Gastroesophageal sphincter (tissue), 4 donors: ENCODE measurements around the gene KIAA0825. TPM values are rescaled to one million over a fixed set of nuclear protein-coding genes. Genes with fewer than 3 reads are reported as not detected.

Source experiments
- ATAC-seq: fragments of 150-250 bp; one replicate; pipeline ENCODE4 v1.9.1; 2016; ENCODE audit warnings: mild to moderate bottlenecking, moderate library complexity
- H3K27ac ChIP-seq, 4 donors: fragments of 200-600 bp; sonication (generic) in 3 of 4; 1 replicate in 3 of 4; 2 replicates in 1 of 4; pipeline ENCODE4 v1.5.1; 2016 to 2019
- H3K27me3 ChIP-seq: fragments of 200-600 bp; sonication (generic); one replicate; pipeline ENCODE4 v1.5.1; 2019
- H3K36me3 ChIP-seq, 2 donors: fragments of 200-600 bp; sonication (generic); one replicate each; pipeline ENCODE4 v1.5.1; 2019; ENCODE audit warnings: control low read depth in 1 of 2
- H3K4me1 ChIP-seq, 3 donors: fragments of 200-600 bp; sonication (generic); 1 replicate in 2 of 3; 2 replicates in 1 of 3; pipeline ENCODE4 v1.5.1; 2016 to 2019; ENCODE audit warnings: control low read depth in 2 of 3
- H3K4me3 ChIP-seq, 2 donors: fragments of 200-600 bp; sonication (generic); one replicate each; pipeline ENCODE4 v1.5.1; 2019; ENCODE audit warnings: mild to moderate bottlenecking in 1 of 2, moderate library complexity in 1 of 2
- H3K9me3 ChIP-seq, 3 donors: fragments of 200-600 bp; sonication (generic); one replicate each; pipeline ENCODE4 v1.5.1; 2017 to 2019; ENCODE audit warnings: control low read depth in 2 of 3
- CTCF ChIP-seq, 4 experiments: fragments of 200-600 bp in 2 of 4; fragments of 450-650 bp in 2 of 4; sonication (generic) in 1 of 4; IDR thresholded peaks; one replicate each; pipeline ENCODE4 v1.5.1; 2017 to 2019; ENCODE audit warnings: antibody characterized with exemption in 4 of 4, mild to moderate bottlenecking in 2 of 4, moderate library complexity in 2 of 4
- EP300 ChIP-seq: sonication (generic); formaldehyde crosslinking; IDR thresholded peaks from one replicate; pipeline ENCODE4 v1.6.1; 2017; ENCODE audit warnings: antibody characterized with exemption, mild to moderate bottlenecking
- POLR2A ChIP-seq, 2 donors: fragments of 450-650 bp; IDR thresholded peaks; one replicate each; pipeline ENCODE4 v1.6.1; 2017; ENCODE audit warnings: antibody characterized with exemption in 2 of 2, mild to moderate bottlenecking in 2 of 2, moderate library complexity in 1 of 2
- POLR2AphosphoS5 ChIP-seq: sonication (generic); formaldehyde crosslinking; IDR thresholded peaks from one replicate; pipeline ENCODE4 v1.6.1; 2017; ENCODE audit warnings: antibody characterized with exemption
- WGBS, 2 donors: methylation state at CpG; one replicate each; pipeline ENCODE4 v1.1.5; 2018; ENCODE audit warnings: low coverage in 1 of 2; 5-methylcytosine and 5-hydroxymethylcytosine counted together
- total RNA-seq, 4 donors: library from RNA; depleted of rRNA; stranded (reverse); fragments of >200 nt; gene quantifications; one replicate each; pipeline ENCODE4 v1.1.0, GENCODE V29; 2016

KIAA0825 gene
- total RNA-seq, 4 donors from 2014 or later = 3.0 to 7.9 (median 4.8) TPM

GRCh38 chr5:94467346-94467953 lies 151.0 kb downstream of the KIAA0825 start:
- no peaks in the 10 kb centered on the region for H3K9me3 ChIP-seq
- WGBS, 2 donors = 94 to 97% methylated on average over 3 of the region's 3 CpGs
- no peaks in the 10 kb centered on the region for H3K4me1 ChIP-seq
- no peak overlapping the region for H3K27ac ChIP-seq
- no peaks in the 10 kb centered on the region for H3K36me3 ChIP-seq
- H3K4me3 ChIP-seq = no peak overlapping the region
- ATAC-seq = no peak
- H3K27me3 ChIP-seq = no peaks in the 10 kb centered on the region
- TF ChIP-seq CTCF (IDR thresholded peaks at IDR 0.05) (no peak), POLR2A (IDR thresholded peaks at IDR 0.05) (no peak), EP300 (no peak), POLR2AphosphoS5 (no peak)

GRCh38 chr5:94463739-94464138 lies 154.7 kb downstream of the KIAA0825 start:
- no peak for TF ChIP-seq POLR2A (IDR thresholded peaks at IDR 0.05)
- no peak for TF ChIP-seq POLR2AphosphoS5
- TF ChIP-seq CTCF (IDR thresholded peaks at IDR 0.05) = no peak
- TF ChIP-seq EP300 = no peak
- WGBS, 2 donors = 31 to 51% methylated on average over 2 of the region's 2 CpGs
- ATAC-seq = no peak
- no peaks in the 10 kb centered on the region for H3K27me3 ChIP-seq
- no peaks in the 10 kb centered on the region for H3K4me1 ChIP-seq
- no peaks in the 10 kb centered on the region for H3K36me3 ChIP-seq
- H3K4me3 ChIP-seq = no peak overlapping the region
- no peak overlapping the region for H3K27ac ChIP-seq
- H3K9me3 ChIP-seq = no peaks in the 10 kb centered on the region

GRCh38 chr5:94461131-94461530 lies 157.3 kb downstream of the KIAA0825 start:
- Histone ChIP-seq H3K36me3 (no peaks in the 10 kb centered on the region), H3K4me1 (no peaks in the 10 kb centered on the region), H3K27ac (no peak overlapping the region), H3K27me3 (no peaks in the 10 kb centered on the region), H3K9me3 (no peaks in the 10 kb centered on the region), H3K4me3 (no peak overlapping the region)
- WGBS, 2 donors = 66 to 82% methylated on average over 4 of the region's 4 CpGs
- TF ChIP-seq POLR2AphosphoS5 (no peak), POLR2A (IDR thresholded peaks at IDR 0.05) (no peak), CTCF (IDR thresholded peaks at IDR 0.05) (no peak), EP300 (no peak)
- no peak for ATAC-seq

- H3K27me3 ChIP-seq = no peaks in the 10 kb centered on the region
- no peak for ATAC-seq
- TF ChIP-seq POLR2A (IDR thresholded peaks at IDR 0.05) (no peak), EP300 (no peak), POLR2AphosphoS5 (no peak), CTCF (IDR thresholded peaks at IDR 0.05) (no peak)
Measured at GRCh38 chr5:94459915-94460314, 158.5 kb downstream of the KIAA0825 start.

GRCh38 chr5:94457788-94458187 lies 160.6 kb downstream of the KIAA0825 start:
- 86 to 100% methylated on average over 1 to 4 of the region's 4 CpGs for WGBS, 2 donors

More at GRCh38 chr5:94459915-94460314, 158.5 kb downstream of the KIAA0825 start:
- H3K9me3 ChIP-seq = no peaks in the 10 kb centered on the region
- no peaks in the 10 kb centered on the region for H3K4me1 ChIP-seq
- no peak overlapping the region for H3K27ac ChIP-seq
- H3K36me3 ChIP-seq = no peaks in the 10 kb centered on the region
- H3K4me3 ChIP-seq = no peak overlapping the region

More at GRCh38 chr5:94457788-94458187, 160.6 kb downstream of the KIAA0825 start:
- no peak for TF ChIP-seq CTCF (IDR thresholded peaks at IDR 0.05)
- TF ChIP-seq EP300 = no peak
- no peak for TF ChIP-seq POLR2AphosphoS5
- TF ChIP-seq POLR2A (IDR thresholded peaks at IDR 0.05) = no peak
- Histone ChIP-seq H3K36me3 (no peaks in the 10 kb centered on the region), H3K9me3 (no peaks in the 10 kb centered on the region), H3K4me1 (no peaks in the 10 kb centered on the region), H3K27ac (no peak overlapping the region), H3K27me3 (no peaks in the 10 kb centered on the region), H3K4me3 (no peak overlapping the region)
- no peak for ATAC-seq
